Superior temporal gyrus (tissue), 1 donor: ENCODE results near the gene TAB2.
A peak's percentile ranks its signal among the peaks of the same experiment; 100 is the strongest.
"Not testable (repeated sequence)": the region's sequence is repeated elsewhere in the genome, so short reads cannot be mapped to it uniquely, and the experiment has no call there.

ENCODE experiments used
- DNase-seq: peaks from one replicate; pipeline ENCODE4 v3.0.0-alpha.2; 2016; ENCODE audit errors: extremely low spot score

Gene TAB2

DNA sequence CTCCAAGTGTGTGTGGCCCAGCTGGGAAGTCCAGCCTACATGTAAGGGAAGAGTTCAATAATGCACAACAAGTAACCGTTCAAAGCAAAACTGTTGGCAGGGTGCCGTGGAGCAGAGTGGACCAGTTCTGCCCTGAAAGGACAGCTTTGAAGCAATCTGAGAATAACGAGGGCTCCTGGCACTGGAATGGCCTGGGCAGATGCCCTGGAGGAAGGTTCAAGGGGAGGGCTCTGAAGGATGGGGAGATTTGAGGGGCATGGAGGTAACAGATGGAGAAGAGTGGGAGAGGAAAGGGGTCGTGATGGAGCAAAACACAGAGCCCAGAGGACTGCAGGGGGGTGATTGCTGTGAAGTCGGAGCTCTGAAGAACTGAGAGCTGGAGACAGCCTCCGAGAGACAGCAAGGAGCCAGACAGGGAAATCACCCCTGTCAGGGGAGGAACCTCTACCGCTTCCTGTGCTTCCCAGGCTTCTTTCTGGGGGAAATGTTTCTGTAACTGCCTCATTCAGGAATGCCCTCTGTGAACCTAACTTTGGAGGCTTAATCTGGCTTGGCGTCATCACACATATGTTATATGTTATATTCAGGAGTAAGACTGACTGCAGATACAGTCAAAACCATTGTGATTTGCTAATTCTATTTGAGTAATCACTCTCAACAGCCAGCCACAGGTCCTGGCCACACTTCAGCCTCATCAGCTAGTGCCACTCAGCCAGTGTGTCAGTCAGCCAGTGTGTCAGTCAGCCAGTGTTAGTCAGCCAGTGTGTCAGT is 126.1 kb downstream of the TAB2 start:
- no peak for DNase-seq

- DNase-seq, result not testable (repeated sequence)
These were observed 127.0 kb downstream of the TAB2 start for GRCh38 chr6:149444360-149445094.

GRCh38 chr6:149445095-149445466 is 127.6 kb downstream of the TAB2 start:
- DNase-seq, result no peak

GRCh38 chr6:149445573-149445972 is 128.1 kb downstream of the TAB2 start:
- DNase-seq, result no peak

DNA sequence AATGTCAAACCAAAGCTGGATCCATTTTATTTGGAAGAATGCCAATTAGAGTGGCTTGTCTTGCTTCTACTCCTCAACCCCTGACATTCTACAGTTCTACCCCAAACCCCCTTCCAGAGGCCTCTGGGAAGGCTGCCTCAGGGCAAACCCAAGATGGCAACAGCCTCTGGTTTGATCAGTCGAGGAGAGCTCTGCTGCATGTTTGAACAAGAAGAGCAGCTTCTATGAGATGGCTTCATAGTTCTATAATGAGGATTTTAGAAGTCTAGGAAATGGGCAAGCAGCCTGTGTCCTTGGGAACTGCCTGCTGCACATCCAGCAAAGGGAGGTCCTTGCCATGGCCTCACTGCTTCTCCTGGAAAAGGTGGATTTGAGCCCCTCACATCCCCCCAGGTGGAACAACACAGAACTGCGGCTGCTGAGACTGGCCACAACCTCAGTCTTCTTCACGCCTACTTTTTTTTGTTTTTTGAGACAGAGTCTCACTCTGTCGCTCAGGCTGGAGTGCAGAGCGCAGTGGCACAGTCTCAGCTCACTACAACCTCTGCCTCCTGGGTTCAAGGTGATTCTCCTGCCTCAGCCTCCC is 129.4 kb downstream of the TAB2 start:
- DNase-seq, result no peak

DNA sequence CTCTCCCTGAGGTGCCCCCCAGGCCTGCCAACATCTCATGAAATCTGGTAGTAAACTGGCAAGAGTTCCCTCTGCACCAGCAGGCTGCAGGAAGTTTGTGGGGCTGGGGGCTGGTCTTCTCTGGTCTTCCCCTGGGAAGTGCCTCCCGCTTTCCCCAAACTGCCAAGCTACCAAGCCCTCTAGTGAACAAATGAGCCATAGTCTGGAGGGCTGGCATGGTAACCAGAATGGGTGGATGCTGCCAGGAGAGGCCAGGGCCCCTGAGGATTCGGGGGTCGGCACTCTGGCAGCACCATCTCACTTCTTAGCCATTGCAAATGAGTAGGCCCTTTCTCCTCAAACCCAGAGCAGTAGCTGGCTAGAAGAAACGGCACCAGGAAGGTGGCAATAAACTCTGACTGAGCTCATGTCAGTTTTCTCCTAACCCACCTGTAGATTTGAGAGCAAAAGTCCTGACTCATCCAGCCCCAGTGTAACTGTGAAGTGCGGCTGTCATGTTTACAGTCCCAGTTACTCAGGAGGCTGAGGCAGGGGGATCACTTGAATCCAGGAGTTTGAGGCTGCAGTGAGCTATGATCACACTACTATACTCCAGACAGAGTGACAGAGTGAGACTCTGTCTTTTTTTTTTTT is 131.4 kb downstream of the TAB2 start:
- DNase-seq, result no peak

- no peak for DNase-seq
These were observed 132.5 kb downstream of the TAB2 start for GRCh38 chr6:149449831-149450678.

- no peak for DNase-seq
These were observed 133.3 kb downstream of the TAB2 start for GRCh38 chr6:149450679-149451375.

- no peak for DNase-seq
These were observed 134.0 kb downstream of the TAB2 start for GRCh38 chr6:149451376-149452036.

DNA sequence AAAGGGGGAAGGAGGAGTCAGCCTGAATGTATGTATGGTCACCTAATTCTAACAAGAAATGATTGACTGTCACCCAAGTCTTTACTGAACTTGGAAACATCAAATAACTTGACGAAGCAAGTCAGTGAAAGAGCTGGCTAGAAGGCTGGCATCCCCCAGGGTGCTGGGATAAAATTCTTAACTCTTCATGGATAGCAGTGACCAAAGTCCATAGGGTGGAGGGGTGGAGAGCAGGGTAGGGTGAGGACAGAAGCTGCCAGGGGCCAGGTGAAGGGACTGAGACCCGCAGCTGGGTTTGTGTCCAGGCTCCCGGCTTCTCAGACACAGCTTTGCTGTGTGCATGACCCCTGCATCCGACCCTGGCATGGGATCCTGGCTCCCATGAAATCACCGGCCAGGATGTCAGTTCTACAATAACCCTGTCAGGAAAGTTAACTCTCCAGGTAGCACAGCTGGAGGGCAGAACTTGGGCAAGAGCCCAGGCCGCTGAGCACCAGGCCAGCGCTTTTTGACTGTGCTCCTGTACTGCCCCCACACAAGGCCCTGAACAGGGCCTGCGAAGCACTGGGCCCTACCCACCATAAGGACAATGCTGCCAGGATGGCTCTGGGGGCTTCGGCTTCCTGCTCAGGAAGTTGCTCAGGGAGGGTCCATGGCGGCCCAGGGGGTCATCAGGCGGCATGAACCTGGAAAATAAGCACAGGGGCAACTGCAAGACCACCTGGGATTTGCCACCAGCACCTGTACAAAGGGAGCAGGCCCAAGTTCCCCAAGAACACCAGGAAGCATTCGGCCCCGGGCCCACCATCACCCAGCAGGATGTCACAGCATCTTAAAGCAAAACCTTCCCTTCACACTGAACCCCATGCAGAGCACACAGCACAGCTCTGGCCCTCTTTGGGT is 134.8 kb downstream of the TAB2 start:
- no peak for DNase-seq

GRCh38 chr6:149453597-149454345 is 136.3 kb downstream of the TAB2 start:
- DNase-seq, result no peak

DNA sequence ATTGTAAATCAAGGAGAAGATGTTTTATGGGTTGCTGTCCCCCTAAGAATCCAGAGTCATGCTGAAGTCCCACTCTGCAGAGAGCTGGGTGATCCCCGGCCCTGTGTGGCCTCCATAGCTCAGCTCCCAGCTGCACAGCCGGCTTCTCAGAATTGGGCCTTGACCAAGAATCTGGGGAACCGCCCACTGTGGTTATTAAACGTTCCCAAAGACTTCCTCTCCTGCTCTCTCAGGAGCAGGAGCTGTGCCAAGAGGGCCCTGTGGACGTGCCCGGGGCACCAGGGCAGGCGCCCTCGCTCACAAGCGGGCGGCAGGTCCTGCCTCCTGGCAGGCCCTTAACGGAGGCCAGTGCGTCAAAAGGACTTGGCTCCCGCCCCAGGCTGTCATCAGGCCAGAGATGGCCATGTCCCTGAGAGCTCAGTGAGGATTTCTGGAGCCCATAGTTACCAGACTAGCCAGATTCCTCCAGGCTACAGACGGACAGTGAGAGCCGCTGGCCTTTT is 136.9 kb downstream of the TAB2 start:
- peak; percentile 89 for DNase-seq

DNA sequence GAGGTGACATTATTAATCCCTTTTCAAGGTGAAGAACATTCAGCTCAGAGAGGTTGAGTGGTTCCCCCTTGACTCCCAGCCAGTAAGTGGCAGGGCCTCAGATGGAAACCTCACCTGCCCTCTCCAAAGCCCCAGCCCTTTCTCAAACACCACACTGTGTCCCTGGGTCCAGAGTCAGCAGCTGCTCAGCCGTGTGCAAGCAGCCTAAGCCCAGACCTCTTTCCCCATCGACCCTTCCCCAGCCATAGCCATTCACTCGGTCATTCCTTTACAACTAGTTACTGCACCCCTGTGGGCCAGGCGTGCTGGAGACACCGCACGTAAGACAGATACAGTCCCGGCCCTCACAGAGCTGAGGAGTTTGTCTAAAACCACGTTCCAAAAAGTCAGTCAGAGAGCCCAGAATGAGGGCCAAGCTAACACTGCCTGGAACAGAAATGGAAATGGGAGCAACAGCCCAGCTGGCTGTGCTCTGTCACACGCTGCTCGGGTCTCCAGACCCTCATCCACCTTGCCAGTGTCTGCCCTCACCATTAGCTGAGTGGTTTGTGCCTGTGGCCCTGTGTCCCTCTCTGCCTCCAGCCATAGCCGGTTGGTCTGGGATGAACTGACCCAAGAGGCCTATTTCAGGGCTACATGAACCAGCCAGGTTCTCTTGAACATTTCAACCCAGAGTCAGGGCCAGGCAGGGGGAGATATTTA is 137.7 kb downstream of the TAB2 start:
- DNase-seq, result no peak

- DNase-seq, result no peak
These were observed 139.0 kb downstream of the TAB2 start for GRCh38 chr6:149456311-149457021.

DNA sequence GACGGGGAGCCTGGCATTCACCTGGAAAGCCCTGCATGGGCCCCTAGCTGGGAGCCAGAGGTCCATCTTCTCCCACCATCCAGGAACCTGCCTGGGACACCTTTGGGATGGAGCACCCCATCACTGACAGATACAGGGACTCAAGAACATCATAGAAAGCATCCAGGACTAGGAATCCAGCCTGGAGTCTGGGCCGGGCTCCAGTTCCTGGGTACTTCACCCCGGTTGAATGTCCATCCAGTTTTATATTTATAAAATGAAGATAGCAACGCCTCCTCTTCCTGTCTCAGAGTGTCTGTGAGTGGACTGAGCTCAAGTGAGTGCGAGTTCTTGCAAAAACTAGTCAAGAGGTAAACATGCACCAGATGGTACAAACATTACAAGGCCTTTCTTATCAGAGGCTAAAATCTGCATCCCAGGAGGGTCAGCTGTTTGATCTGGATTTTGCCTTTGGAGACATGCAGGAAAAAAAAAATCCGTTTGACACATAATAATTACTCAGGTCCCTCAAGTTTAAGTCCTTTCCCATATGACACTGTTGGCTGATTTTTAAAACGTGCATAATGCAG is 139.9 kb downstream of the TAB2 start:
- no peak for DNase-seq

DNA sequence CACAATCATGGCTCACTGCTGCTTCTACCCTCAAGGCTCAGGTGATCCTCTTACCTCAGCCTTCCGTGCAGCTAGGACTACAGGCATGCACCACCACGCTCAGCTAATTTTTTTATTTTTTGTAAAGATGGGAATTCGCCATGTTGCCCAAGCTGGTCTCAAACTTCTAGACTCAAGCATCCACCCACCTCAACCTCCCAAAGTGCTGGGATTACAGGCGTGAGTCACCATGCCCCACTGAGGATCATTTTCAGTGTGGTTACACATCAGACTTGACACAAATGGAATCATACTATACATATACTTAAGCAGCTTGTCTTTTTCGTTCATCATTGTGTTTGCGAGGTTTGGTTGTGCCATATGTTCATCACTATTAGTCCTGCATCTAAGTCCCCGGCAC is 140.7 kb downstream of the TAB2 start:
- DNase-seq, result no peak

GRCh38 chr6:149458806-149459205 is 141.3 kb downstream of the TAB2 start:
- no peak for DNase-seq
